Measurements from ENCODE around the gene HAUS5.

DNA sequence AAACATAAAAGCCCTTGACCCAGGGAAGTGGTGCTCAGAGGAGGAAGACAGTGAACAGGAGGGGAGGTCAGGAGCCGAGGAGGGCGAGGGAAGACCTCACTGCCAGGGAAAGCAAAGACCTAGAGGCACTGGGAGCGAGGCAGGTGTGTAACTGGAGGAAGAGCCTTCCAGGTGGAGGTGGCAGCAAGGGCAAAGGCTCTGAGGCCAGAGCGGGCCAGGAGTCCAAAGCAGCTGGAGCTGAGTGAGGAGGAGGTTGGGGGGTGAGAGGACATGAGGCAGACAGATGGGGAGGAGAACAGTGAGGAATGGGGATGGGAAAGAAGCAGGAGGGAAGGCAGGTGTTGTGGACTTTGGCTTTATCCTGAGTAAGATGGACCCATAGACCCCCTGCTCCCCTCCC, 57.4 kb downstream of the HAUS5 start:
- TF ChIP-seq CTCF (IDR thresholded peaks at IDR 0.05; ENCODE audit: low read length) (no peak), EZH2 (IDR thresholded peaks at IDR 0.05; ENCODE audit: borderline replicate concordance, low read length) (no peak)

All from OCI-LY1 (cell line).